Activated T-cell treated with anti-CD3 and anti-CD28 coated beads, Interleukin-2, amount 50 U/mL, for 4 hours (primary cell): Measurements from ENCODE around the gene ZBTB18. TPM values are rescaled to one million over a fixed set of nuclear protein-coding genes. Genes with fewer than 3 reads are reported as not detected.
A peak's percentile ranks its signal among the peaks of the same experiment; 100 is the strongest.

ENCODE experiments used
- ATAC-seq, 2 donors: fragments of 200-7000 bp; cut with Tn5 transposase; one replicate each; pipeline ENCODE4 v1.10.0; 2021
- DNase-seq: peaks from one replicate; pipeline ENCODE4 v3.0.0-alpha.2; 2020
- H3K27me3 Mint-ChIP-seq: one replicate; pipeline ENCODE4 v1.8.0; 2021; ENCODE audit warnings: low read depth, mixed read lengths
- H3K36me3 Mint-ChIP-seq: one replicate; pipeline ENCODE4 v1.8.0; 2022; ENCODE audit warnings: mixed read lengths; ENCODE audit not compliant: insufficient read depth
- H3K4me1 Mint-ChIP-seq: one replicate; pipeline ENCODE4 v1.8.0; 2021; ENCODE audit warnings: low read depth, mixed read lengths
- H3K4me3 Mint-ChIP-seq: one replicate; pipeline ENCODE4 v1.8.0; 2021; ENCODE audit warnings: mild to moderate bottlenecking, moderate library complexity, mixed read lengths
- H3K9me3 Mint-ChIP-seq: one replicate; pipeline ENCODE4 v1.8.0; 2021; ENCODE audit warnings: mixed read lengths
- total RNA-seq, 3 donors: library from RNA; stranded (reverse); gene quantifications; one replicate each; pipeline ENCODE4 v1.2.1, GENCODE V29; 2021

The ZBTB18 gene
- total RNA-seq, 3 donors from 2014 or later, result 4.9 to 6.5 (median 5.2) TPM

GRCh38 chr1:244062156-244062725 lies 11.2 kb downstream of the ZBTB18 start:
- no peak overlapping the region for H3K4me3 Mint-ChIP-seq
- H3K36me3 Mint-ChIP-seq, result no peaks in the 10 kb centered on the region
- no peak for DNase-seq
- H3K9me3 Mint-ChIP-seq, result no peaks in the 10 kb centered on the region
- no peaks in the 10 kb centered on the region for H3K27me3 Mint-ChIP-seq
- H3K4me1 Mint-ChIP-seq, result no peaks in the 10 kb centered on the region
- ATAC-seq, result no peak

DNA sequence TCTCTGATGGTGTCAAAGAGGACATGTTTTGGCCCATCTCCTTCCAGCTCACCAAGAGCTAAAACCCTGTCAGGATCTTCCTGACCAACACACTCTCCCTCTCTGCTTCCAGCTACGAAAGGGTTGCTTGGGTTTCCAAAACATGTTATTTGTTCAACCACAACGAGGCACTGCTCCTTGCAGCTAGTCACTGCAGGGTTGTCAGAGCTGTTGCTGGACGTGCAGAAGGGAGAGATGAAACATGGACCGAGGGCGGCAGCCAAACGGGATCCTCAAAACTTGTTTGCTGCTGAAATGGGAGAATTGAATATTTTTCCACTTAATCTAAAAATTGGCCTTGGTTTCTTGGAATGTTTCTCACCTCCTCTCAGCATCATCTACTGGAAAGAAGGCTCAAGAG lies 12.4 kb downstream of the ZBTB18 start:
- no peak overlapping the region for H3K4me3 Mint-ChIP-seq
- H3K27me3 Mint-ChIP-seq, result no peaks in the 10 kb centered on the region
- H3K4me1 Mint-ChIP-seq, result no peaks in the 10 kb centered on the region
- no peaks in the 10 kb centered on the region for H3K9me3 Mint-ChIP-seq
- H3K36me3 Mint-ChIP-seq, result no peaks in the 10 kb centered on the region
- no peak for ATAC-seq
- DNase-seq, result no peak

- Mint-ChIP-seq H3K9me3 (no peaks in the 10 kb centered on the region), H3K4me1 (no peaks in the 10 kb centered on the region), H3K27me3 (no peaks in the 10 kb centered on the region), H3K4me3 (no peak overlapping the region), H3K36me3 (no peaks in the 10 kb centered on the region)
- ATAC-seq (no peak), DNase-seq (no peak)
Observed at GRCh38 chr1:244064621-244065020, 13.5 kb downstream of the ZBTB18 start.

DNA sequence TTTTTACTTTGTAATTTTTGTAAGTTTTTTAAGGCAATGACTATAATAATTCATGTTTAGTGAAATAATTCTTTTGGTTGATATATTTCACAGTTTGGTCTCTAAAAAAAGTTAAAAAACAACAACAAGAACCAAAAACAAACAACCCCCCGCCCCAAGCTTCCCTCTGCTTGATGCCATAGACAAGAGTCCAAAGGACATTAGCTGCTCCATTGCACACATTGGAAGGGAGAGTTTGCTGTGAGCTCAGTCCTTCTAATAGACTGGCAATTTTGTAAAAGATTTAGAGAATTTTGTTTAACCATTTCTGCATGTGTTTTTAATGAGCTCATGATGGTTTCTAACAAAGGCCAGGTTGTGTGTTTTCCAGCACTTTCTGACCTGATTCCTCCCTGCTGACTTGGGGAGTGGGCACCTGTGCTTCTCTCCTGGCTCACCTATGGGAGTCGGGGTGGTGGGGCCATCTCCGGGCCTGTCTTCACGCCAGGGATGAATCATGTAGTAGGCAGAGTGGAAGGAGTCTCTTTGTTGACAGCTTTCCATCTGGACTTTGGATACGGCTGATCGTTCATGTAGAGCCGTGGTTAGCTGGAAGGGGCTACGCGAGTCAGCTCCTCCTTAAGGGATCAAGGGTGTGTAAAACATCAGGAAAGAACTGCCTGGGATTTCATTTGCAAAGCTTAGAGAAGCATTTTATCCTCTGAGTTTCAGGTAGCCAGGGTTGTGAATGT lies 14.1 kb downstream of the ZBTB18 start:
- Mint-ChIP-seq H3K4me3 (no peak overlapping the region), H3K9me3 (no peaks in the 10 kb centered on the region), H3K27me3 (no peaks in the 10 kb centered on the region), H3K4me1 (no peaks in the 10 kb centered on the region), H3K36me3 (no peaks in the 10 kb centered on the region)
- DNase-seq (no peak), ATAC-seq (no peak)

DNA sequence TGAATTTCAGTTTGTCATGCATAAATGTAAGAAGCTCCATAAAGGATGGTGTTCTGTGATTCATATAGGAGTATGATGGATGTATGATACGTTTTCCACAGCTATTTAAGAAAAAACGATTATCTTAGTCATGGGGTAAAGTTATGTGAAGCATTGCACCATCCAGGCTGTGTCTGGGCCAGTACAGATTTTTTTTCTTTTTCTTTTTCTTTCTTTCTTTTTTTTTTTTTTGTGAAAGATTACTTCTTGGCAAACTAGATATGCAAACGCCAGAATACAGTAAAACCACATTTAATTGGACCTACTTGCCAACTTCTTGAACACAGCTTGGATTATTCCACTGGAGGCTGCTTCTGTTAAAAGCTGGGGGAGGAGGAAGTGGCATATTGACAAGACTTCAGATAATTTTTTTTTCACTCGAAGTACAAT lies 14.9 kb downstream of the ZBTB18 start:
- H3K36me3 Mint-ChIP-seq, result no peaks in the 10 kb centered on the region
- H3K9me3 Mint-ChIP-seq, result no peaks in the 10 kb centered on the region
- no peak overlapping the region for H3K4me3 Mint-ChIP-seq
- DNase-seq, result no peak
- H3K27me3 Mint-ChIP-seq, result no peaks in the 10 kb centered on the region
- no peak for ATAC-seq
- H3K4me1 Mint-ChIP-seq, result no peaks in the 10 kb centered on the region

GRCh38 chr1:244066954-244067716 lies 16.1 kb downstream of the ZBTB18 start:
- Mint-ChIP-seq H3K36me3 (no peaks in the 10 kb centered on the region), H3K9me3 (no peaks in the 10 kb centered on the region), H3K27me3 (no peaks in the 10 kb centered on the region), H3K4me1 (no peaks in the 10 kb centered on the region), H3K4me3 (no peak overlapping the region)
- ATAC-seq (no peak), DNase-seq (no peak)

GRCh38 chr1:244067893-244068292 lies 16.8 kb downstream of the ZBTB18 start:
- H3K27me3 Mint-ChIP-seq, result no peaks in the 10 kb centered on the region
- ATAC-seq (no peak), DNase-seq (no peak)
- H3K4me1 Mint-ChIP-seq, result peaks cover 4% of the 10 kb centered on the region
- H3K4me3 Mint-ChIP-seq, result no peak overlapping the region
- H3K36me3 Mint-ChIP-seq, result no peaks in the 10 kb centered on the region
- no peaks in the 10 kb centered on the region for H3K9me3 Mint-ChIP-seq

DNA sequence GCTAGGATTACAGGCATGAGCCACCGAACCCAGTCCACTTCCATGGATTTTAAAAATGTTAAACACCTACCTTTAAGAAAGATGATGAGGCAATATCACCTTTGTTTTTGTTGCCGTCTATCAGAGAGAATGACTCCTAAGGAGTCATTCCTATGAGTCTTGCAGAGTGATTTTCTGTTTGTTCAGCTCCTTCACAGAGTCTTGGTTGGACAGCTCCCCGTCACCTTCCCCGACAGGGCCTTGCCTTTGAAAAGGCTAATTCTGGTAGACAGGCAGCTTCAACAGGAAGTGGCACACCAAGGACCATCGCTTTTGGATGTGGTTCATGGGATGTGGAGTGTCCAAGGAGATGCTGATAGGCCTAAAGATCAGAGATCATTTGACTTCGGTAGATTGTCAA lies 17.5 kb downstream of the ZBTB18 start:
- DNase-seq, result no peak
- Mint-ChIP-seq H3K4me3 (no peak overlapping the region), H3K4me1 (peaks cover 4% of the 10 kb centered on the region), H3K36me3 (no peaks in the 10 kb centered on the region), H3K27me3 (no peaks in the 10 kb centered on the region), H3K9me3 (no peaks in the 10 kb centered on the region)
- no peak for ATAC-seq

DNA sequence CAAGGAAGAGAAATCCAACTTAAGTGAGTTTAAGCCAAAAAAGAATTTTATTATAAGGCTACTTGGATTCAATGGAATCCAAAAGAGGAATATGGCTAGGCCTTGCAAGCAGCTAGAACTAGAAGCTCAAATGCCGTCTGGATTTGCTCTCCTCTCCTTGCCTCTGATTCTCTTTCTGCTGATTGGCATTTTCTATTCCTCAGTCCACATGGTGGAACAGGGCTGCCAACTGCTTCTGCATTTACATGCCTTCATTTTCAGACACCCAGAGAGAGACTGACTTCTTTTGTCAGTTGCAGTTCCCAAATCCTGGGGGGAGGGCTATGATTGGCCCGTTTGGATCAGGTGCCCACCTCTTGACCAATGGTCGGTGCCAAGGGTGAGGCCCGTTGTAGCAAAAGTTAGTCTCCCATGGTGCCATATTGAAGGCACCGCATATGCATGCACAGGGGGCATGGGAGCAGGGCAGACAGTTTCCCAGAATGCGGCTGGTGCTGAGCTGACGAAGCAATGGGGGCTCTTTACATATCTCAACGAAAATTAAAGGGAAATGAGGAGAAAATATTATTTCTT lies 18.3 kb downstream of the ZBTB18 start:
- no peaks in the 10 kb centered on the region for H3K27me3 Mint-ChIP-seq
- no peaks in the 10 kb centered on the region for H3K9me3 Mint-ChIP-seq
- H3K4me3 Mint-ChIP-seq, result no peak overlapping the region
- no peak for DNase-seq
- no peaks in the 10 kb centered on the region for H3K36me3 Mint-ChIP-seq
- no peak for ATAC-seq
- peaks cover 11% of the 10 kb centered on the region for H3K4me1 Mint-ChIP-seq

DNA sequence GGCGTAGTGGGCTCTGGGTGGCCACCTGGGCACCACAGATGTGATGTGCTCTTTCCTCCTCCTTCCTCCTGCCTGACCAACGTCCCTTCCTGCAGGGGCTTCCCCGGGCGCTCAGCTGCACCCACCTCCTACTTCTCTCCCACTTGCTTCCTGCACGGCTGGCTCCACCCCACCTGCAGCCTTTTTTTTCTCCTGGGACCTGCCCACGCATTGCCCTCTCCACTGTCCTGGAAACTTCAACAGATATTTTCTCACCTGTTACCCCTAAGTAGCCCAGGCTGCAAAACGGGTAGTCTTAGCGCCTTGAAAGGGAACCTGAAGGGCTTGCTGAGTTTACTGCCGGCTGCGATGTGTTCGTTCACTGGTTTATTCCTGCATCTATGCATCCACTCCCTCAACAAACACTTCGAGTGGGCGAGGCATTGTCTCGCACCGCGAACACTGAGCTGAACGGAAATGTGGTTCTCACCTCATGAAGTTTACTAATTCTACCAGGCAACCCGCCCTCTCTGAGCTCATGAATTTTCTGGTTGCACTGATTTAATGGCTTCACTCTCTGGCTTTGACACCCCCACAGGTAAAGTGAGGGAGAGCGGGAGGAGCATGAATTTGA lies 23.6 kb downstream of the ZBTB18 start:
- H3K4me1 Mint-ChIP-seq, result peaks cover 31% of the 10 kb centered on the region
- peaks cover 1% of the 10 kb centered on the region for H3K27me3 Mint-ChIP-seq
- ATAC-seq (peak; percentile 83 to 87), DNase-seq (peak; percentile 62)
- H3K36me3 Mint-ChIP-seq, result no peaks in the 10 kb centered on the region
- H3K4me3 Mint-ChIP-seq, result peak overlapping the region; percentile 61
- no peaks in the 10 kb centered on the region for H3K9me3 Mint-ChIP-seq

- DNase-seq, result no peak
- Mint-ChIP-seq H3K9me3 (no peaks in the 10 kb centered on the region), H3K4me3 (peak overlapping the region; percentile 61), H3K36me3 (no peaks in the 10 kb centered on the region), H3K4me1 (peaks cover 31% of the 10 kb centered on the region), H3K27me3 (peaks cover 1% of the 10 kb centered on the region)
- peak; percentile 27 to 36 for ATAC-seq
Observed at GRCh38 chr1:244075247-244075722, 24.2 kb downstream of the ZBTB18 start.

- Mint-ChIP-seq H3K27me3 (peaks cover 2% of the 10 kb centered on the region), H3K36me3 (no peaks in the 10 kb centered on the region), H3K4me3 (no peak overlapping the region), H3K4me1 (peaks cover 31% of the 10 kb centered on the region), H3K9me3 (no peaks in the 10 kb centered on the region)
- no peak for DNase-seq
- ATAC-seq, result no peak
Observed at GRCh38 chr1:244076740-244077139, 25.7 kb downstream of the ZBTB18 start.

DNA sequence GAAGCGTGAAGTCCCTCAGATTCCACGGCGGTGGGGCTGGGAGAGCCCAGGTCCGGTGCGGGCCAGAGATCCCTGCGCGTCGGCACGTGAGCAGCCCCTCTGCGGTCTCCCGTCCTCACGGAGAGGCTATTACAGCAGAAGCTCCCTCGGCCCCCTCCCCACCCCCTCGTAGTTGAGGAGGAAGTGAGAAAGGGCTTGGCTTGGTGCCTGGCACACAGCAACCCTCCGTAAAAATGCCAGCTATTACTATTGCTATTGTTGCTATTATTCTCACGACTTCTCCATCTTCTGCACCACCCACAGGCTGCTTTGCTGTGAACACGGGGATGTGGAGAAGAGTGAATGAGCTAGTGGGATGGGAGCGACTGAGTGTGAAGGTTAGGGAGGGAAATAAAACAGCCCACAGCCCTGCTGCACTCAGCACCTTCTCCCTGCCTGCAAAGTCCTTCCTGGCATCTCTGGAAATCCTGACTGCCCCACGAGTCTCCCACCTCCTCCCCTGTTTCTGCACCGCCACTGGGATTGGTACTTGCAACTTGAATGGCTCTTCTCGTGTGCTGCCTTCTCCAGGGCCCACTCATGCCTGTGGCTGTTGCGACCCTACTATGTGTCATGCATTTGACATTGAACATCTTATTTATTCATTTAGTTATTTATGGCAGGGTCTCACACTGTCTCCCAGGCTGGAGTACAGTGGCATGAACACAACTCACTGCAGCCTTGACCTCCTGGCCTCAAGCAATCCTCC lies 26.6 kb downstream of the ZBTB18 start:
- Mint-ChIP-seq H3K4me1 (peaks cover 29% of the 10 kb centered on the region), H3K27me3 (peaks cover 11% of the 10 kb centered on the region), H3K4me3 (no peak overlapping the region), H3K9me3 (no peaks in the 10 kb centered on the region), H3K36me3 (no peaks in the 10 kb centered on the region)
- ATAC-seq, result no peak
- DNase-seq, result no peak
